Activated naive CD8-positive, alpha-beta T cell treated with anti-CD3 and anti-CD28 coated beads for 36 hours (primary cell): ENCODE results near the gene TFEB. TPM values are rescaled to one million over a fixed set of nuclear protein-coding genes. Genes with fewer than 3 reads are reported as not detected.

Experiments
- DNase-seq: peaks from one replicate; pipeline ENCODE4 v3.0.0; 2021
- H3K27ac Mint-ChIP-seq: one replicate; pipeline ENCODE4 v1.8.0; 2022; ENCODE audit warnings: mild to moderate bottlenecking, moderate library complexity, mixed read lengths
- H3K27me3 Mint-ChIP-seq: one replicate; pipeline ENCODE4 v1.8.0; 2022; ENCODE audit warnings: mild to moderate bottlenecking, mixed read lengths
- H3K36me3 Mint-ChIP-seq: one replicate; pipeline ENCODE4 v1.8.0; 2021; ENCODE audit warnings: mild to moderate bottlenecking, mixed read lengths
- H3K4me1 Mint-ChIP-seq: one replicate; pipeline ENCODE4 v1.8.0; 2021; ENCODE audit warnings: mixed read lengths
- H3K4me3 Mint-ChIP-seq: one replicate; pipeline ENCODE4 v1.8.0; 2022; ENCODE audit warnings: mild to moderate bottlenecking, moderate library complexity, mixed read lengths
- H3K9me3 Mint-ChIP-seq: one replicate; pipeline ENCODE4 v1.8.0; 2022; ENCODE audit warnings: mixed read lengths
- total RNA-seq, 2 experiments: library from RNA; stranded (reverse); gene quantifications; one replicate each; pipeline ENCODE4 v1.2.3, GENCODE V29; 2021

The TFEB gene
- total RNA-seq, 2 experiments from 2014 or later = 9.3 to 11.5 TPM

DNA sequence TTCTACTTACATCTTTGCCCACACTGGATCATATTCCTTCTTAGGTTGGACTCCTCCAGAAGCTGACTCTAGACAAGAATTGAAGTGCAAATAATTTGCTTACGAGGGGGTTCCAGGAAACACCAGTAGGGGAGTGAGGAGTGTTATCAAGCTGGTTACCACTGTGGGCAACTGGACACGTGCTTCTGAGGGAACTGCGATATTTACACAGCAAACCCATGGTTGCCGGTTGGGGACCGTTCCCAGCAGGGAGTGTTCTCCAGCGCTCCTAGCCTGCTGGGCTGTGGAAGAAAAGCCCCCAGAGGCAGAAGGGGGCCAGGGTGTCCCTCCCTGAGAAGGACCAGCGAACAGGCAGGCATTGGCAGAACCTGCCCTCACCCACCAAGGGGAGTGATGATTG is 75.5 kb downstream of the TFEB start:
- H3K36me3 Mint-ChIP-seq = no peaks in the 10 kb centered on the region
- no peaks in the 10 kb centered on the region for H3K9me3 Mint-ChIP-seq
- DNase-seq = no peak
- no peak overlapping the region for H3K4me3 Mint-ChIP-seq
- no peaks in the 10 kb centered on the region for H3K4me1 Mint-ChIP-seq
- peaks cover 22% of the 10 kb centered on the region for H3K27me3 Mint-ChIP-seq
- no peak overlapping the region for H3K27ac Mint-ChIP-seq

DNA sequence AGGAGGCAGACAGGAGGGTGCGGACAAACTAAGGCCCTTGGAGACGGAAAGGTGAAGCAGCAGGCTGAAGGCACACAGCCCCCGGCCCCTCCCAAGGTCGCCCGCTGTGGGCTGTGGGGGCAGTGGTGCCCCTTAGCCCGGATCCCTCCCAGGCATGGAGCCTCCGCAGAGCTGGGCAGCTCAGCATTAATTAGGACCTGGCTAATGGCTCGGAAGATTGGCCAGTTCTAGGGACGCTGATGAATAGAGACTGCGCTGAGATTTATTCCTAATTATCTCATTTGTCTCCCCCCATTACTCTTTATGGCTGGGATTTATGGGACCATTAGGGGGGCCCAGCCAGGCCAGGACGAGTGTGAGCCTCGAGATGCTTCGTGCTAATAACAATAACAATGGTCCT is 76.8 kb downstream of the TFEB start:
- Mint-ChIP-seq H3K4me3 (no peak overlapping the region), H3K9me3 (no peaks in the 10 kb centered on the region), H3K4me1 (no peaks in the 10 kb centered on the region), H3K27me3 (peaks cover 23% of the 10 kb centered on the region), H3K36me3 (no peaks in the 10 kb centered on the region), H3K27ac (no peak overlapping the region)
- no peak for DNase-seq

DNA sequence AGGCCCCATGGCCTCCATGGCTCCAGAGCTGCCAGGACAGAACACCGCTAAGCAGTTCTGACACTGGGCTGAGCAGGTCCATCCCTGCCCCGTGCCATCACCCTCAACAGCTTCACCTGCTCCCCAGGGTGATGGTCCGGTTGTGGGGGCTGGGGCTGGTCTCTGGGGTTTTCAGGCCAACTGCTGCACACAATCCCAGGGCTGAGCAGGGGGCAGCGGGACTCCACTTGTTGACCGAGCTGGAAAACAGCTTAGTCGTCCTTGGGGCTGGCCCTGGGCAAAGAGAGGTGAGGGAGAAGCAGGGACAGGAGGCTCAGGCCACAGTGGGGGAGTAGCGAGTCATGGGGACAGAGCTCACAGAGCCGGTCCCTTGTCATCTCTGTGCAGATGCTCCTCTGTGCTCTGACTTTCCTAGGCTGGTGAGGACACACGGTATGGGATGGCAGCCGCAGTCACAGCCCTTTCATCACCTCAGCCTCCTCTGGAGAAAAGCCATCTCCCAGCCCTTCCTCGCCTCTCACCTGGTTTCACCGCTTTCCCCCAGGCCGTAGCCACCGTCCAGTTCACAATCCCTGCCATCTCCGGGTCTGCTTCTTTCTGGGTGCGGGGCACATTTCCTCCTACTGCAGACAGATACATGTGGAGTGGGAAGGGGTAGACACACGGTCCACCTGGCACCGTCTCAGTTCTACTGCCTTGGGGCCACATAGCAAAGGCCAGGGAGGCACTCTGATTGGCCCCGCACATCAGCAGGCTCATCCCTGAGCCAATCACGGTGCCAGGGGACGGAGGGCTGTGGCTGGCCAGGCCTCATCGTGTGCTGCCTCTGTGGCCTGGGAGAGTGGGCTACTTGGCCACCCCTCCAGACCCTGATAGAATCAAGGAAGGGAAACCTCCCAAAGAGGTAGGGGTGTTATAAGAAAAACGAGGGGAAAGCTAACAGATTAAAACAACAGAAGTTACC is 78.0 kb downstream of the TFEB start:
- Mint-ChIP-seq H3K27me3 (peaks cover 23% of the 10 kb centered on the region), H3K4me1 (no peaks in the 10 kb centered on the region), H3K4me3 (no peak overlapping the region), H3K36me3 (no peaks in the 10 kb centered on the region), H3K9me3 (no peaks in the 10 kb centered on the region), H3K27ac (no peak overlapping the region)
- no peak for DNase-seq

DNA sequence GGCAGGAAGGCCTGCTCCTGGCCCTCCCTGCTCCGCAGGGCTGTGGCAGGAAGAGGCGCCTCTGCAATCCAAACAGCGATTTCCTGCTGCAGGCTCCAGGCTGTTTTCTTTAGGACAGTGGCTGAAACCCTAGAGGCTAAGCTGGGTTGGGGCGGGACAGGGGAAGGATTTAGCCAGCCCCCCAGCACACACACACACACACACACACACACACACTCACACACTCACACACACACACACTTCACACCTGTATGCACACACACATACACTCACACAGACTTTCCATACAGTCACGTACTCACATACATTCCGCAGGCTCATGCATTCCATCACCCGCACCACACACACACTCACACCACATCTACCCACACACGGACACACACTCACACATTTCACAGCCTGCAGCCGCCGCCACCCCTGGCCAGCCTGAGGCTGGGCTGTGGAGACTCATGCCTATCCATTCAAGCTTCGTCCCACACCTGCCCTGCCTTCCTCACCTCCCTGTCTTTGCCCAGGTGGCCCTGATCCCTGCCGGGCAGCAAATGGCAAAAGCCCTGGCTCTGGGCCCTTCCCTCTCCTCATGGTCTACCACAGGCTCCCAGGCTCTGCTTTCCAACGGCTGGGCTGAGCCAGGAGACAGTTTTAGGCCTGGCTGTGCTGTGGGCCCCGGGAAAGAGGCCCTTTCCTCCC is 79.3 kb downstream of the TFEB start:
- Mint-ChIP-seq H3K4me3 (no peak overlapping the region), H3K9me3 (no peaks in the 10 kb centered on the region), H3K36me3 (no peaks in the 10 kb centered on the region), H3K27me3 (peaks cover 12% of the 10 kb centered on the region), H3K4me1 (no peaks in the 10 kb centered on the region), H3K27ac (no peak overlapping the region)
- DNase-seq = no peak

DNA sequence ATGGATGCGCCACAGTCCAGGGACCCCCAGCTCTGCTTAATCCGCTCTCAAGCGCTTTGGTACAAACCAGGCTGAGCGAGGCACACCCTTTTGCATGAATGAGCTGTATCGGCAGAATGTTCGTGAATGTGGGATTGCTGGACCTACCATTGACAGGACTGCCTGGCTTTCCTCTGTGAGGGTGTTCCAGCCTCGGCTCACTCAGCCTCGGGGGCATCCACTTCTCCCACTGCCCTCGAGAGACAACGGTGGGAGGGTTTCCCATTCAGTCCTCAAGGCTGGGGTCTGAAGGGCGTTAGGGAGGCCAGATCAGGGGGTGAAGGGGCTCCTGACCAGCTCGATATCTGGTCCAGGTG is 79.8 kb downstream of the TFEB start:
- no peaks in the 10 kb centered on the region for H3K4me1 Mint-ChIP-seq
- no peaks in the 10 kb centered on the region for H3K36me3 Mint-ChIP-seq
- no peak overlapping the region for H3K4me3 Mint-ChIP-seq
- no peak for DNase-seq
- H3K27me3 Mint-ChIP-seq = peaks cover 9% of the 10 kb centered on the region
- H3K9me3 Mint-ChIP-seq = no peaks in the 10 kb centered on the region
- no peak overlapping the region for H3K27ac Mint-ChIP-seq

DNA sequence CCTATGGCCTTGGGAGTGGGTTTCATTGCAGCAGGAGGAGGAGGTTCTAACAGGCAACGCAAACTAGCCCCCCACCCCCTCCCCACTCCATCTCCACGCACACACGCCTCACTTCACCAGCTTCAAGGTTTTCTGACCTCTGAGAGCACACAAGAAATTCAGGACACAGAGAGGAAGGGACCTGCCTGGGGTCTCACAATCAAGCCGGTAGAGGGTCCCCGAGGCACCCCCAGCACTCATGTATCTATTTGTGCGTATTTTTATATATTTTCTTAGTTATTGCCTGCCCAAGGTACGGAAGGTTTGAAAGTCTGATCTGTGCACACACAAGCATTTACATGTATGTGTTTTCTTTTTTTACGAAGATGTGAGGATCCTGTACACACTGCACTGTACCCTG is 80.2 kb downstream of the TFEB start:
- Mint-ChIP-seq H3K36me3 (no peaks in the 10 kb centered on the region), H3K9me3 (no peaks in the 10 kb centered on the region), H3K4me1 (no peaks in the 10 kb centered on the region), H3K27me3 (peaks cover 8% of the 10 kb centered on the region), H3K4me3 (no peak overlapping the region), H3K27ac (no peak overlapping the region)
- no peak for DNase-seq

DNA sequence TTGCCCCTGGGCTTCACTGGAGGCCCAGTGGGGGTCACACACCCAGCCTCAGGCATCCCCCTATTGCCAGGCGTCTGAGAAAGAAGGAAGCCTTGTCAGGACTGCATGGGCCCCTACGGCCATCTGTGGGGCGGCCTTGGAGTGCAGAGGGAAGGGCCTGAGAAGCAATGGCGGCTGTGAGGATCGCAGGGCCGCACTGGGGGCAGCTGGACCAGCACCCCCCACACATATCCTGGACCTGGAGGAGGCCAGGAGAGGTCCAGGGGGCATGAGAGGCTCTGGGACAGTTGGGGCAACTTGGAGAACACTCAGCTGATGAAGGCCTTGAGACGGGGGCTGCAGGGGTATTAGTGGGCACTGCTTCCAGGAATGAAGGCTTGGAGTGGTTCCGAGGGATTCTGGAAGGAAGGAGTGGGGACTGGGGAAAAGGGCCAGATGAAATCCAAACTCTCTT is 80.7 kb downstream of the TFEB start:
- no peak overlapping the region for H3K4me3 Mint-ChIP-seq
- no peaks in the 10 kb centered on the region for H3K9me3 Mint-ChIP-seq
- peaks cover 8% of the 10 kb centered on the region for H3K27me3 Mint-ChIP-seq
- no peaks in the 10 kb centered on the region for H3K36me3 Mint-ChIP-seq
- DNase-seq = no peak
- H3K27ac Mint-ChIP-seq = no peak overlapping the region
- no peaks in the 10 kb centered on the region for H3K4me1 Mint-ChIP-seq

DNA sequence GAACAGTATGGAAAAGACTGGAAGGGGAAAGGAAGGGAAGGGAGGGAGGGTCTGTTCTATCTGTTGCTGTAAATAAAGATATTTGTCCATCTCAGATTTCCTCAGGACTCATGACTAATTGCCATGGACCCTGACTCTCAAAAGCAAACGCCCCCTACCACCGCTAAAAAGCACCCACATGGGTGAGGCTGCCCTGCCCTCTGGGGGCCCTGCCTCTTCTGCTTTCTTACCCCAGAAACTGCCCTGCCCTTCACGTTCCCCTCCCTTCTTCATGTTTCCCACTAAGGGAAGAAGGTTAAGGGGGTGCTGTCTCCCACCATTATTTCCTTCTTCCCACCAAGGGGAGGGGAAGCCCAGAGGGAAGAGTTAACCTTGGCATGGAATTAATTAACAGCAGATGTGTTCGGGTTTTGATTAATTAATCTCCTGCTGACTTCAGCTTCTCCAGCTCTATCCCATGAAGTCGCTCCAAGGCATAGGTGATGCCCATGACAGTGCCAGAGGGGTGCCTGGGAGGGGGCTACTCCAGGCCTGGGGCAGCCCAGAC is 81.2 kb downstream of the TFEB start:
- no peak overlapping the region for H3K4me3 Mint-ChIP-seq
- no peaks in the 10 kb centered on the region for H3K36me3 Mint-ChIP-seq
- DNase-seq = no peak
- no peak overlapping the region for H3K27ac Mint-ChIP-seq
- H3K4me1 Mint-ChIP-seq = no peaks in the 10 kb centered on the region
- peaks cover 8% of the 10 kb centered on the region for H3K27me3 Mint-ChIP-seq
- H3K9me3 Mint-ChIP-seq = no peaks in the 10 kb centered on the region

DNA sequence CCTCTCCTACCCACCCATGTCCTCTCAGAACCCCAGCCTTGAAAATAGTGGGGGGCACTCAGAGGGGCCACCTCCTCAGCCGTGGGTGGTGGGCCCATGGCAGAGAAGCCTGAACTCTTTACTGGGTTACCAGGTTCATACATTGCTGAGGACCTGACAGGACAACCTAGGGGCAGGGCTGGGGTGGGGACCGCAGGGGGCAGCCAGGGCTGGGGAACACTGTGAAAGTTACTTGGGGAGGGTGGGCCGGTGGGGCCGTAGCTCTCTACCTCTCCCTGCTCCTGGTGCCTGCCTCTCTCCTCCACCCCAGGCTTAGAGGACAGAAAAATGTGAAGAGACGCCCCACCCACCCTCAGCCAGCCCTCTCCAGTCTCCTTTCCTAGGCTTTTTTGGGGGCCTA is 81.7 kb downstream of the TFEB start:
- Mint-ChIP-seq H3K4me3 (no peak overlapping the region), H3K9me3 (no peaks in the 10 kb centered on the region), H3K36me3 (no peaks in the 10 kb centered on the region), H3K27me3 (peaks cover 8% of the 10 kb centered on the region), H3K27ac (no peak overlapping the region), H3K4me1 (no peaks in the 10 kb centered on the region)
- no peak for DNase-seq

DNA sequence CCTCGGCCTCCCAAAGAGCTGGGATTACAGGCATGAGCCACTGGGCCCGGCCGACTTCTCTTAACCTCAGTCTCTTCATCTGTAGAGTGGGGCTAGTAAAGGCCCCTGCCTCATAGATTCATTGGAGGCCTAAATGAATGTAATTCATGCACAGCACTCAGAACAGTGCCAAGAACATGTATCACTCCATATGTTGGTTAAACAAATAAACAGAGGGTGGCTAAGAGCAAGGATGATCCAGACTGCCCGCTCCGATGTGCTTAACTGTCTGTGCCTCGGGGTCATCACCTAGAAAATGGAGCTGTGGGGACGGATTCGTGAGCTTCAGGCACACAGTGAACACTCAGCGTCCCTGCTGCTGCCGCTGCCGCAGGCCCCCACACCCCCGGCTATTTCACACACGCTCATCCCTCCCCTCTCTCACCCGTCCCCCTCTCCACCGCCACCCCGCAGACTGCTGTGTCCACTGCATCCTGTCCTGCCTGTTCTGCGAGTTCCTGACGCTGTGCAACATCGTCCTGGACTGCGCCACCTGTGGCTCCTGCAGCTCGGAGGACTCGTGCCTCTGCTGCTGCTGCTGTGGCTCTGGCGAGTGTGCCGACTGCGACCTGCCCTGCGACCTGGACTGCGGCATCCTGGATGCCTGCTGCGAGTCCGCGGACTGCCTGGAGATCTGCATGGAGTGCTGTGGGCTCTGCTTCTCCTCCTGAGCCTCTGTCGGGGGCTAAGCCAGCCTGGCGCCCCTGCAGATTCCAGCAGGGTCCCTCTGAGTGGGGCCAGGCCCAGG is 82.3 kb downstream of the TFEB start:
- DNase-seq = no peak
- H3K36me3 Mint-ChIP-seq = no peaks in the 10 kb centered on the region
- H3K27ac Mint-ChIP-seq = no peak overlapping the region
- H3K9me3 Mint-ChIP-seq = no peaks in the 10 kb centered on the region
- H3K4me1 Mint-ChIP-seq = no peaks in the 10 kb centered on the region
- H3K27me3 Mint-ChIP-seq = peaks cover 8% of the 10 kb centered on the region
- H3K4me3 Mint-ChIP-seq = no peak overlapping the region

DNA sequence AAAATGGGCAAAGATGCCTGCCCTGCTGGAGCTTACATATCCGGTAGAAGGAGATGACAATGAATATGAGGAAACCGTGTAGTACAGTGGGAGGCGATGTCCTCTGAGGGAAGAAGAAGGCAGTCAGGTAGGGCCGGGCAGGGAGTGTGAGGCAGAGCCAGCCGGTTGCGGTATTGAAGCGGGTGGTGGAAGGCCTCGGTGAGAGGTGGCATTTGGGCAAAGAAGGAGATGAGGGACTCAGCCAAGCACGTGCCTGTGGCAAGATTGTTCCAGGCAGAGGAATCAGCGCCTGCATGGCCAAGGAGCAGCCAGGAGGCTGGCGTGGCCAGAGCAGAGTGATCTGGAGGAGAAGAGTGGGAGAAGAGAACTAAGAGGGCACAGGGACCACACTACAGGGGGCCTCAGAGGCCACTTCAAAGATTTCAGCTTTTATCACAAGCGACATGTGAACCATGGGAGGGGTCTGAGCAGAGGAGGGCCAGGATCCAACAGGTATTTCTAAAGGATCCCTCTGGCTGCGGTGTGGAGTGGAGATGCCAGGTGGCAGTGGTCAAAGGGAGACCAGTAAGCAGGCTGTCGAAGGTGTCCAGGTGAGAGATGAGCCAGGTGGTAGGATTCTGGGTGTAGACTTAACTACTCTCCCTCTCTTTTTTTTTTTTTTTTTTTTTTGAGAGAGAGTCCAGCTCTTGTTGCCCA is 83.3 kb downstream of the TFEB start:
- no peak for DNase-seq
- no peaks in the 10 kb centered on the region for H3K36me3 Mint-ChIP-seq
- H3K4me1 Mint-ChIP-seq = no peaks in the 10 kb centered on the region
- peaks cover 5% of the 10 kb centered on the region for H3K27me3 Mint-ChIP-seq
- H3K4me3 Mint-ChIP-seq = no peak overlapping the region
- no peaks in the 10 kb centered on the region for H3K9me3 Mint-ChIP-seq
- no peak overlapping the region for H3K27ac Mint-ChIP-seq

DNA sequence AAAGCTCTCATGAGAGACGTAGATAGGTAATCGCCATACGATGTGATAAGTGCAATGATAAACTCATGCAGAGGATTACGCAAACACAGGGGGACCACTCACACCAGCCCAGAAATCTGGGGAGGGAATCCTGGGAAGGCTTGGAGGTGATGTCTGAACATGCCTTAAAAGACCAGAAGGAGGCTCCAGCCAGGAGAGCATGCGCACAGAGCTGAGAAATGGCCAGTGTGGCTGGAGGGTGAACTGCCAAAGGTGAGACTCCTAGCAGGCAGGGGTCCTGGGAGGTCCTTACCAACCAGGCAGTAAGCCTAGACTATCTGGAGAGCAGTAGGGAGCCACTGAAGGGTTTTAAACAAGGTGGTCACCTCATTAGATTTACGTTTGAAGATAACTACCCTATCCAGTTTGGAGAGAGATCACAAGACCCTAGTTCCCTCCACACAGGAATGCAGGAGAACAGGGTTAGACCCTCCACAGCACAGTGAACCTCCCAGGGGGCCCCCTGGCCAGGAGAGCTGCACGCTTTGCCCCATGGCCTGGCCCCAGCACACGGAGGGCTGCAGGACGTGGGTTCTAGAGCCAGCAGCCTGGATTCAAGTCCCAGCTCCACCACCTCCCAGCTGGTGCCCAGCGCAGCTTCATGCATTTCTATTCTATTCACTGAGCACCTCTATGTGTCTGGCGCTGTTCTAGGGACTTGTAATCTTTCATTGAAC is 84.0 kb downstream of the TFEB start:
- H3K27ac Mint-ChIP-seq = no peak overlapping the region
- no peak for DNase-seq
- no peaks in the 10 kb centered on the region for H3K9me3 Mint-ChIP-seq
- H3K27me3 Mint-ChIP-seq = peaks cover 5% of the 10 kb centered on the region
- H3K4me1 Mint-ChIP-seq = no peaks in the 10 kb centered on the region
- no peak overlapping the region for H3K4me3 Mint-ChIP-seq
- no peaks in the 10 kb centered on the region for H3K36me3 Mint-ChIP-seq

DNA sequence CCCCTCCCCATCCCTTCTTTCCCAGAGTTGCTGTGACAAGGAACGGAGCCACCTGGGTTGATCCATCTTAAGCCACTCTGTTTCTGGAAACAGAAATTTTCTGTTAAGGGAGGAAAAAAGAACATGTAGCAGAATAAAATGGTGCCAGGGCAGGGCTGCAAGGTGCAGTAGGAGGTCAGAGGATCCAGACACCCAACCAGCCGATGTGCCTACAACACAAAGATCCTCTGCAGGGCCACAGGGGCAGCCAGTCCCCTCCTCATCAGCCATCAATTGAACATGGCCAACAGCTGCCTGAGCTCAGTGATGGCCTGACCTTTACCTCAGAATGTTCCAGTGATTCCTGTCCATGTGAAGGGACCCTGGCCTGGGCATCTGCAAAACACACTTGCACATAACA is 85.3 kb downstream of the TFEB start:
- no peaks in the 10 kb centered on the region for H3K9me3 Mint-ChIP-seq
- H3K36me3 Mint-ChIP-seq = no peaks in the 10 kb centered on the region
- no peak overlapping the region for H3K27ac Mint-ChIP-seq
- DNase-seq = no peak
- no peak overlapping the region for H3K4me3 Mint-ChIP-seq
- H3K27me3 Mint-ChIP-seq = peaks cover 3% of the 10 kb centered on the region
- H3K4me1 Mint-ChIP-seq = no peaks in the 10 kb centered on the region

DNA sequence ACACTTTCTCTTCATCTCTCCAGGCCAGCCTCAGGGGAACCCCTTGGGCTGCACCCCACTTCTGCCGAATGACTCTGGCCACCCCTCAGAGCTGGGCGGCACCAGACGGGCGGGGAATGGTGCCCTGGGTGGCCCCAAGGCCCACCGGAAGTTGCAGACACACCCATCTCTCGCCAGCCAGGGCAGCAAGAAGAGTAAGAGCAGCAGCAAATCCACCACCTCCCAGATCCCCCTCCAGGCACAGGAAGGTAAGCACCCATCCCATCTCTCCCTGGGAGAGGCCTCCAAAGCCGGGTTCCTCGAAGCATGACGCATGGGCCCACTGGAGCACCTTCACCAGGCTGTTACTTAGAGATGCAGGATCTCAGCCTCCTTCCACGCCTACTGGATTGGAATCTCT is 85.8 kb downstream of the TFEB start:
- Mint-ChIP-seq H3K4me1 (no peaks in the 10 kb centered on the region), H3K4me3 (no peak overlapping the region), H3K9me3 (no peaks in the 10 kb centered on the region), H3K27me3 (no peaks in the 10 kb centered on the region), H3K36me3 (no peaks in the 10 kb centered on the region), H3K27ac (no peak overlapping the region)
- no peak for DNase-seq
